HG03064 (cell line): ENCODE measurements around the gene SMPD3.
A peak's percentile ranks its signal among the peaks of the same experiment; 100 is the strongest.

ENCODE experiments used
- ATAC-seq: cut with Tn5 transposase; IDR thresholded peaks from one replicate; pipeline ENCODE4 v1.9.1; 2021; ENCODE audit warnings: low read depth; ENCODE audit not compliant: unreplicated experiment

SMPD3 gene

GRCh38 chr16:68360547-68360946 lies 87.8 kb downstream of the SMPD3 start:
- ATAC-seq = no peak

- ATAC-seq = no peak
These were observed 88.7 kb downstream of the SMPD3 start for GRCh38 chr16:68359398-68360191.

- no peak for ATAC-seq
These were observed 89.4 kb downstream of the SMPD3 start for GRCh38 chr16:68358951-68359350.

GRCh38 chr16:68357923-68358322 lies 90.4 kb downstream of the SMPD3 start:
- ATAC-seq = no peak

GRCh38 chr16:68357521-68357922 lies 90.8 kb downstream of the SMPD3 start:
- ATAC-seq = no peak

GRCh38 chr16:68356919-68357286 lies 91.4 kb downstream of the SMPD3 start:
- ATAC-seq = no peak

GRCh38 chr16:68356249-68356918 lies 91.9 kb downstream of the SMPD3 start:
- peak; percentile 71 for ATAC-seq

- peak; percentile 3 for ATAC-seq
These were observed 92.7 kb downstream of the SMPD3 start for GRCh38 chr16:68355447-68356248.

GRCh38 chr16:68354816-68355215 lies 93.5 kb downstream of the SMPD3 start:
- no peak for ATAC-seq

GRCh38 chr16:68353366-68353765 lies 94.9 kb downstream of the SMPD3 start:
- no peak for ATAC-seq

GRCh38 chr16:68351991-68352431 lies 96.3 kb downstream of the SMPD3 start:
- no peak for ATAC-seq

- no peak for ATAC-seq
These were observed 96.8 kb downstream of the SMPD3 start for GRCh38 chr16:68351463-68351862.

GRCh38 chr16:68350813-68351350 lies 97.4 kb downstream of the SMPD3 start:
- no peak for ATAC-seq

- no peak for ATAC-seq
These were observed 98.4 kb downstream of the SMPD3 start for GRCh38 chr16:68349838-68350410.

GRCh38 chr16:68348639-68349445 lies 99.5 kb downstream of the SMPD3 start:
- ATAC-seq = no peak

GRCh38 chr16:68347605-68348004 lies 100.7 kb downstream of the SMPD3 start:
- ATAC-seq = no peak

- ATAC-seq = no peak
These were observed 101.3 kb downstream of the SMPD3 start for GRCh38 chr16:68346892-68347480.

GRCh38 chr16:68345958-68346635 lies 102.2 kb downstream of the SMPD3 start:
- ATAC-seq = no peak

- ATAC-seq = no peak
These were observed 102.9 kb downstream of the SMPD3 start for GRCh38 chr16:68345351-68345810.
